GM23338 (cell line): ENCODE measurements around the gene ABCA12.

Source experiments
- CREB1 ChIP-seq: fragments of 250-450 bp; sonication (Bioruptor Pico); IDR thresholded peaks from 2 replicates; pipeline ENCODE4 v1.5.0; 2020; ENCODE audit warnings: low read depth, mild to moderate bottlenecking, moderate library complexity
- CTCF ChIP-seq, 2 experiments: fragments of 200-600 bp in 1 of 2; sonication (generic) in 1 of 2; conservative IDR thresholded peaks; 2 replicates each; pipeline versions ENCODE4 v1.5.1 to v1.6.1; 2016 to 2017; ENCODE audit warnings: antibody characterized with exemption in 2 of 2, low read depth in 2 of 2, mild to moderate bottlenecking in 2 of 2, moderate library complexity in 1 of 2
- EZH2 ChIP-seq: fragments of 200-600 bp; sonication (generic); IDR thresholded peaks from one replicate; pipeline ENCODE4 v1.8.0; 2017; ENCODE audit warnings: antibody characterized with exemption, mild to moderate bottlenecking, low read depth; ENCODE audit not compliant: unreplicated experiment
- EZH2phosphoT487 ChIP-seq: fragments of 200-600 bp; sonication (generic); IDR thresholded peaks from one replicate; pipeline ENCODE4 v1.8.1; 2018; ENCODE audit warnings: antibody characterized with exemption; ENCODE audit not compliant: unreplicated experiment
- JUNB ChIP-seq: IDR thresholded peaks from one replicate; pipeline ENCODE4 v1.6.1; 2016; ENCODE audit warnings: antibody characterized with exemption; ENCODE audit not compliant: unreplicated experiment
- POLR2AphosphoS5 ChIP-seq: IDR thresholded peaks from 2 replicates; pipeline ENCODE4 v1.6.1; 2016; ENCODE audit warnings: antibody characterized with exemption, low read depth
- REST ChIP-seq: IDR thresholded peaks from one replicate; pipeline ENCODE4 v1.6.1; 2018; ENCODE audit warnings: antibody characterized with exemption; ENCODE audit not compliant: unreplicated experiment
- ZNF331 ChIP-seq: fragments of 250-450 bp; sonication (Bioruptor Pico); IDR thresholded peaks from 2 replicates; pipeline ENCODE4 v1.5.0; 2020; ENCODE audit warnings: low read depth, mild to moderate bottlenecking, moderate library complexity

- TF ChIP-seq CTCF (conservative IDR thresholded peaks at IDR 0.05; ENCODE audit: low read depth in 2 of 2): no peak
- TF ChIP-seq POLR2AphosphoS5: no peak
- TF ChIP-seq EZH2: no peak
- no peak for TF ChIP-seq EZH2phosphoT487
- TF ChIP-seq ZNF331 (CRISPR knock-in tag): no peak
- no peak for TF ChIP-seq CREB1
- no peak for TF ChIP-seq JUNB
- TF ChIP-seq REST: no peak
Observed at GRCh38 chr2:215028231-215028630, 110.2 kb downstream of the ABCA12 start.
